DMS53 treated with DMSO at 0.1 percent for 48 hours (cell line): ENCODE measurements around the gene MICA.
A peak's percentile ranks its signal among the peaks of the same experiment; 100 is the strongest.
"Not testable (repeated sequence)": the region's sequence is repeated elsewhere in the genome, so short reads cannot be mapped to it uniquely, and the experiment has no call there.

Source experiments
- DNase-seq: peaks from one replicate; lab custom pipeline; 2025; ENCODE audit not compliant: unreplicated experiment; lab: John Stamatoyannopoulos, UW

Gene MICA

GRCh38 chr6:31407699-31408098, 4.3 kb downstream of the MICA start:
- no peak for DNase-seq

- no peak for DNase-seq
Measured at GRCh38 chr6:31412506-31412905, 9.1 kb downstream of the MICA start.

DNA sequence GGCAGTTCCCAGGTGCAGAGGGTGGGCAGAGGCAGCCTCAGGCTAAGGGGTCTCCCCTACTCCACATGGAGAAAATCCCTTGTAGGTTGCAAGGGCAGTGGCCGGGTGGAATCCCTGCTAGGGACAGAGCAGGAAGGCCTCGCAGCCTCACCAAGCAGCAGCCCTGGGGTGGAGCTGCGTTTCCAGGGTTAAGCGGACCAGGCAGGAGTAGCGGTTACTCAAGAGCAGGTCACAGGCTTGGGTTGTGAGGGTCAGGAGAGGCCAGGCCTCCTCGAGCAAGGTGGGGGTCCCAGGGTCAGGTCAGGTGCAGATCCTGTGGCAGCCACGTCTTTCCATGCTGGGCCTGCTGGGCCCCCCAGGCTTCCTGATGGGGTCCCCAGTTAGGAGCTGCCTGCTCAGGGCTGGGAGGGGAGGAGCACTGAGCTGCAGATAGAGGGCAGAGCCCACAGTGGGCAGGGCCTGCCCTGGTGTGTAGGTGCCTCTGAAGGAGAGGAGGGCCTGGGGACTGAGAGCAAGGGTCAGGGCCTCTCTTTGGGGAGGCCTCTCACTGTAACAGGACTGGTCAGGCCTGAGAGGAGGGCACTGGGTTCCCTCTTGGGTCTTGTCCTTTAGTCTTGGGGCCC, 10.9 kb downstream of the MICA start:
- DNase-seq = not testable (repeated sequence)

- no peak for DNase-seq
Measured at GRCh38 chr6:31414771-31415265, 11.4 kb downstream of the MICA start.

- no peak for DNase-seq
Measured at GRCh38 chr6:31416394-31417014, 13.1 kb downstream of the MICA start.

DNA sequence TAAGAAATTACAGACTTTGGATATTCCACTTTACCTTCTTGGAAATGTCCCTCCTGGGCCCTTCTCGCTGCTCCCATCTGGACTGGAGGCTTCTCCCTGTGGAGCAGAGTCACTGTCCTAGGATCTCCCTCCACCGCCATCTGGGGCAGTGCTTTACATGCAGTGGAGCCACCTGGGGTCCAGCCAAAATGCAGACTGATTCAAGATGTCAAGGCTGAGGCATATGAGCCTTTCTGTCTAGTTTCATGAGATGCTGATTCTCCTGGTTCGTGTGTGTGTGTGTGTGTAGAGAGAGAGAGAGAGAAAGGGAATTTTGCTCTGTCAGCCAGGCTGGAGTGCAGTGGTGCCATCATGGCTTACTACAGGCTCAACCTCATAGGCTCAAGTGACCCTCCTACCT, 14.9 kb downstream of the MICA start:
- DNase-seq = no peak

GRCh38 chr6:31419842-31420241, 16.4 kb downstream of the MICA start:
- DNase-seq = no peak

- DNase-seq = no peak
Measured at GRCh38 chr6:31420546-31420945, 17.2 kb downstream of the MICA start.

- no peak for DNase-seq
Measured at GRCh38 chr6:31422587-31422986, 19.2 kb downstream of the MICA start.

DNA sequence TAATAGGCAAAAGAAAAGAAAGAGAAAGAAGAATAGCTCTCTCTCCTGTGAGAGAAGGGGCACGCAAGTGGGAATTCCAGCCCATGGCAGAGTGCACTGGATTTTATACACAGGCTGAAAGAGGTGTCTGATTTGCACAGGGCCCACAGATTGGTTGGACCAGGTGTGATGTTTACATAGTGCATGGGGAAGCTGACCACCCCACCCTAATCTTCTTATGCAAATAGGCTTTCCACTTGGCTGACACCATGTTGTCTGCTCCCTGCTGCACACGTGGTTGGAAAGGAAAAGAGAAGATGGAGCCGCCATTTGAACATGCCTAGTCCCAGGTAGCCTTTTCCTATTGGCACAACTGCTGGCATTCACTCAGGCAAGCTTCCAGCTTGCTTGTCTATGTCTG, 20.2 kb downstream of the MICA start:
- no peak for DNase-seq

GRCh38 chr6:31426395-31427354, 23.3 kb downstream of the MICA start:
- DNase-seq = no peak

GRCh38 chr6:31430449-31430848, 27.1 kb downstream of the MICA start:
- DNase-seq = no peak

DNA sequence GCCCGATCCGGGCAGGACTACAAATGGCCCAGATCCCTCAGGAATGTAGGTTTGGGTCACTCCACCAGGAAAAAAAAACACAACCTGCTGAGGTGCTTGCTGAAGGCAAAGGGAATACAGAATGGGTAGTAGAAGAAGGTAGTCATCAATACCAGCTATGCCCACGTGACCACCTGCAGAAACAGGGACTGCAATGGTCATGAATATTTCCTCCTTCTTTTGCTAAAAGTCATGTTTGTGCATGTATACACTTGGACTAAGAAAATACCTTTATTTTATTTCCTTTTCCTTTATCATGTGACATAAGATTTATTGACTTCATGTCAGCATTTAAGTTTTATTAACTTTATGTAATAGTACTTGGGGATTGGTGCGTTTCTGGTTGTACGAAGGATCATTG, 31.7 kb downstream of the MICA start:
- not testable (repeated sequence) for DNase-seq

- DNase-seq = no peak
Measured at GRCh38 chr6:31438222-31438621, 34.8 kb downstream of the MICA start.

DNA sequence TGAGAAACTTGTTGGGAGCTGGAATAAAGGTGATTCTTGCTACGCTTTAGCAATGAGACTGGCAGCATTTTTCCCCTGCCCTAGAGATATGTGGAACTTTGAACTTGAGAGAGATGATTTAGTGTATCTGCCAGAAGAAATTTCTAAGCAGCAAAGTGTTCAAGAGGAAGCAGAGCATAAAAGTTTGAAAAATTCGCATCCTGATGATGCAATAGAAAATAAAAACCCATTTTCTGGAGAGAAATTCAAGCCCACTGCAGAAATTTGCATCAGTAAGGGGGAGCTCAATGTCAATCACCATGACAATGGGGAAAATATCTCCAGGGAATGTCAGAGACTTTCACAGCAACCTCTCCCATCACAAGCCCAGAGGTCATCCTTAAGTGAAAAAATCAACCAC, 35.3 kb downstream of the MICA start:
- DNase-seq = no peak

DNA sequence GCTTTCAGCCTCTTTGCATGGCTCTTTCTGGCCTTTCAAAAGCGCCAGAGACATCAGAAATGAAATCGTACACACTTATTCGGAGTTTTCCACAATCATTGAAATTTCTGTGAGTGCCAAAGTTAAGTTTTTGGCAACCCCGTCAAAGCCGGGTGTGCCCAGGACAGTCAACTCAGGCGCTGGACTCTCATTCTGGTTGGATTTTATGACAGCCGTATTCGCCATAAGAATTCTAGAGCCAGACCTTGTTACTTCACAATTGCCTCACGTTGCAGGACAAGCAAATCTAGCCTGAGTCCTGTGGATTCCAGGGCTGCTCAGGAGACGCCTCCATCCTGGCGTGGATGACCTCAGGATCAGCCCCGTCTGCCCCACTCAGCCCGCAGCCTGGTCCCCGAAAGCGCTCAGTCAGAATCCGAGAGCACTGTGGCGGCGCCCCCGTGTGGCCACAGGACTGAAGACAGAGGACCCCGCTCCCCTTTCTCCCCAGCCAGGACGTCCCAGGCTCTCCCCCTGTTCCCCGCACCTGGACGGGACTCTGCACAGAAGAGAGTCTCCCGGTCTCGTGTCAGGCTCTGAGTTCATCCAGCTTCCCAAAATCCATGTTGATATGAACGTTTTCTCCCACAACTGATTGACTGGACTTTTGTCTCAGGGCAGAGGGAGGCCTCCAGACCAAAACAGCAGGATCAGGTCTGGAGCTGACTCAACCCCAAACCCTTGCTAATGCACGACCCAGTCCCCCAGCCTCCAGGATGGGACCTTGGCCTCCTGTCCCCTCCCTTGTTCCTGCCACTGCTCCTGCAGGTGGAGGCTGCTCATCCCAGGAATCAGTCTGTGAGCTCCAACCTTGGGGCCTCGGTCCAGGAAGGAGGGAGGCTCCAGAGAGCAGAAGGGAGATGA, 38.2 kb downstream of the MICA start:
- DNase-seq = peak; percentile 42

DNA sequence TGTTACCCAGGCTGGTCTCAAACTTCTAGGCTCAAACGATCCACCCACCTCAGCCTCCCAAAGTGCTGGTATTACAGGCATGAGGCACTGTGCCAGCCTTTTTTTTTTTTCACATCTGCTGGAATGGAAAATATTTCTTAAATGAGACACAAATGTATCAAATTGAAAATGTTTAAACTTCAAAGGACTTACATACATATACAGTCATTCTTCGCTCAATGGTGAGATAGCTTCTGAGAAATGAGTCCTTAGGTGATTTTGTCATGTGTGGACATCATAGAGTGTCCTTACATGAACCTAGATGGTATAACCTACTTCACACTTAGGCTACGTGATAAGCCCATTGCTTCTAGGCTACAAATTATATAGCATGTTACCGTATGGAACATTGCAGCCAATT, 43.1 kb downstream of the MICA start:
- no peak for DNase-seq

GRCh38 chr6:31446999-31447789, 43.8 kb downstream of the MICA start:
- DNase-seq = not testable (repeated sequence)

GRCh38 chr6:31450751-31451150, 47.4 kb downstream of the MICA start:
- no peak for DNase-seq

DNA sequence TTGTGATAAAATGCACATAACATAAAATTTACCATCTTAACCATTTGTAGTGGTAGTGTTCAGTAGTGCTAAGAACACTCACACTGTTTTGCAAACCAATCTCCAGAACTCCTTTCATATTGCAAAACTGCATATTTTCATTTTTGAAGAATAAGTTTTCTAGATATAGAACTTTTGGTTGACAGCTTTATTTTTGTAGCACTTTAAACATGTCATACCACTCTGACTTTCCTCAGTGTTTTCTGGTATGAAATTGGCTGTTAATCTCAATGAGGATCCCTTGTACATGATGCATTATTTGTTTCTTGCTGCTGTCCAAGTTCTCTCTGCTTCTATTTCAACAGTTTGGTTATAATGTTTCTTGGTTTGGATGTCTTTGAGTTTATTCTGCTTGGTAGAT, 49.5 kb downstream of the MICA start:
- DNase-seq = no peak
